GM18861 (cell line): Measurements from ENCODE around the gene GTPBP6.
"Not testable (repeated sequence)": the region's sequence is repeated elsewhere in the genome, so short reads cannot be mapped to it uniquely, and the experiment has no call there.

Source experiments
- ATAC-seq: cut with Tn5 transposase; IDR thresholded peaks from one replicate; pipeline ENCODE4 v1.9.1; 2021; ENCODE audit not compliant: unreplicated experiment

The GTPBP6 gene

GRCh38 chrX:336227-336626, 17.6 kb upstream of the GTPBP6 start:
- ATAC-seq: no peak

- ATAC-seq: no peak
These were observed 17.2 kb upstream of the GTPBP6 start for GRCh38 chrX:335758-336155.

DNA sequence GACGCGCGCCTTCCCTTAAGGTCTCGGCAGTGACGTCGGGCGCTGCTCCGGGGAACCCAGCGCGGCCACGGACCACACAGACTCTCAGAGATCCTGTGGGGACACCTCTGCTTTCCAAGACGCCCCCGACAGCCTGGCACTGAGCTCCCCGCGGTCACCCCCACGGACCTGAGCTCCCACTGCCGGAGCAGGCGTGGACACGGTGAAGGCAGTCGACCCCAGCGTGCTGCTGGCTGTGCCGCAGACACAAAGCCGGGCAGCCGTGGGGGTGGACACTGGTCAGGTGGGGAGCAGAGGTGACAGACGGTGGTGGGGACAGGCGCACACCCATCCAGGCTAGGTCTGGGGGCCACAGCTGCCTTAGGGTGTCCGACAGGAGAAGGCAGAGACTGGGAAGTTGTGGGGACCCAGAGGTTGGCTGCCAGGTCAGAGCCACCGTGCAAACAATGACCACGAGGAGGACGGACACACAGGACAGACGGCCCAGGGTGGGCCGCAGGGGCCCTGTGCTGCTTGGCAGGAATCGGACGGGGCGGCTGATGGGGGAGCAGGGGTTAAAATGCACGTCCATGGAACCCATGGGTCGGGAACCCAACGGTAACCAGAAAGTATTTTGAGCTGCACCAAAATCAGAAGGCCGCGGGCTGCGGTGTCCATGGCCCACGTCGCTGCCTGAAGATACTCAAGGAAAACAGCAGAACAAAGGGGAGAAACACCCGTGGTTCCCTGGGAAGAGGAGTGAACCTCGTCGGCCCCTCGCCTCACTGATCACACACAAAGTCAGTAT, 16.6 kb upstream of the GTPBP6 start:
- no peak for ATAC-seq

- no peak for ATAC-seq
These were observed 15.8 kb upstream of the GTPBP6 start for GRCh38 chrX:334331-334891.

GRCh38 chrX:333611-334311, 15.2 kb upstream of the GTPBP6 start:
- no peak for ATAC-seq

DNA sequence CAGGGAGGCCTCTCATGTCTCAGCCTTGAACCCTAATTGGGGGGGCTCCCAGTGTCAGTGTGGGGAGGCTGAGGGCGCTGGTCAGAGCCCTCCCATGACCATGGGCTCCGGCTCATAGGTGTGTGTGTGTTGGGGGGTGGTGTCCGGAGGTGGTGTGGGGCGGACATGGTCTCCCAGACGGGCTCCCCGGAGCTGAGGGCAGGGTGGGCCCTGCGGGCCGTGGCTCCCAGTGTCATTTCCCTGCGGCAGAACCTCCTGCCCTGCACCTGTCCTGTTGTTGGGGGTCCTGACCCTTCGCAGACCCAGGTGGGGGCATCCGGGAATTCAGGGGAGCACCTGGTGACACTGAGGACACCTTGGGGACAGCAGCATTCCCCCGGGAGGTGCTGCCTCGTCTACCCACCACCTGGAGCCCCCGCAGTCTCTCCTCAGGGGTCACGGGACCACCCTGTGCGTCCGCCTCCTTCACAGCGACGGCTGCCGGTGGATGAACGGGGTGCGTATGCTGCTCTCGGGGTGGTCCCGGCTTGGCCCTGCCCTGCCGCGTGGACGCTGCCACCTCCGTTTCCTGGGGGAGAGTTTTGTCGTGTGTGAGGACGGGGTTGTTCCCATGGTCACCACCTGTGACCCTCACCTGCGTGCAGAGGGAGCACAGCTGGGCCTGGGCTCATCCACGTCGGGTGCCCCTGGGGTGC, 14.5 kb upstream of the GTPBP6 start:
- ATAC-seq: no peak

DNA sequence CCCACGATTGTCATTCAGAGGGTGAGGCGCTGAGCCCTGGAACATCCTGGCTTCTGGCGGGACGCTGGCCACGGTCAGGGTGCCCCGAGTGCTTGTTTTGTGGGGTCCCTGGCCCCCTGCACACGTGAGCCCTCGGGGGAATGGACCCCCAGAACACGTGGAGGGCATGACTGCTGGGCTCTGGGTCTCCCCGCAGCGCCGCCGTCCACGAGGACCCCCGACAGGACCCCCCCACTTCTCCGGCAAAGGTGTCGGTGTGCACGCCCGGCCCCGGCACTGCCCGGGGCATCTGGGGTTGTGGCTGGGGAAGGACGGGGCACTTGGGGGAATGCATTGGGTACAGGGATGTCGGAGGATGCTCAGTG, 13.9 kb upstream of the GTPBP6 start:
- no peak for ATAC-seq

DNA sequence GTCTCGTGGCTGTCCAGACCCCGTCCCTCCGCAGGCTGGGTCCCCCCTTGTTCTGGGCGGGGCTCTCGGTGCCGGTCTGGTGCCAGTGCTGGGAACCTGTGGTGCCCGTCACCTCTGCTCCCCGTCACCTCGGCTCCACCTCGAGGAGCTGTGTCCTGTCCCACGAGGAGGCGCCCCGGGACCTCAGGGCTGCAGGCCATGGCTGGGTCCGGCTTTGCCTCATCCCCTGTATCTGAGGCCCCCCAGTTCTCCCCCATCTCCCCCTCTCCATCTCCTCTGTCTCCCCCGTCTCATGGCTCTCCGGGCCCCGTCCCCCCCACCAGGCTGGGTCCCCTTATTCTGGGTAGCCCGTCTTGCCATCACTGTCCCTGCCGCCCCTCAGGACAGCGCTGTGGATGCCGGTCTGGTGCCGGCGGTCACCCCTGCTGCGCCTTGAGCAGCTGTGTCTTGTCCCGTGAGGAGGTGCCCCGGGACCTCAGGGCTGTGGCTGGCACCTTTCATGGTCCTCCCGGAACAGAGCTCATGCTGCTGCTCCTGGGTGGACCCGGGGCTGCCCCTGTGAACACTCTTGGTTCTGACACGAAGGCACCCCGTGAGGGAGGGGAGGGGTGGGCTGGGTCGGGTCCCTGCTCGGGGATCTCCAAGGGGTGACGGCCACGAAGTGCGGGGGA, 13.4 kb upstream of the GTPBP6 start:
- no peak for ATAC-seq

GRCh38 chrX:331151-331824, 12.7 kb upstream of the GTPBP6 start:
- ATAC-seq: no peak

- no peak for ATAC-seq
These were observed 12.1 kb upstream of the GTPBP6 start for GRCh38 chrX:330726-331150.

GRCh38 chrX:330141-330725, 11.6 kb upstream of the GTPBP6 start:
- ATAC-seq: not testable (repeated sequence)

DNA sequence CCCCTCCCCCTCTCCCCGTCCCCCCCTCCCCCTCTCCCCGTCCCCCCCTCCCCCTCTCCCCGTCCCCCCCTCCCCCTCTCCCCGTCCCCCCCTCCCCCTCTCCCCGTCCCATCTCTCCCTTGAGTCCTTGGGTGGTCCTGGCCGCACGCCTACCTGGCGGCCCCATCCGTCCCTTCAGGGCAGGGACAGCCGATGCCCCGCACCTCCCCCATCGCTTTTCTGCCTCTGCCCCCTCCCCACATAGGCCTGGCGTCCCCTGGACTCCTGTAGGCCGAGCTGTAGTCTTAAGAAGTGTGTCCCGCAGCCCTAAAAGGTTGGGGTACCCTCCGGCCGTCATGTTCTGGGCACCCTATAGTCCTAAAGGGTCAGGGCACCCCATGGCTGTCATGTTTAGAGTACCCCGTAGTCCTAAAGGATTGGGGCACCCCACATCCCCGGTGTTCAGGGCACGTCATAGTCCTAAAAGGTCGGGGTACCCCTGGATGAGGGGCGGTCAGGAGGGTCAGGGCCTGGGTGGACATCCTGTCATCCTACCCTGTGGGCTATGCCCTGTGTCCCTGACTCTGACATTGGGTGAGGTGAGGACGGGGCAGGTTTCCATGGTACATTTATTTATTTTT, 10.8 kb upstream of the GTPBP6 start:
- no peak for ATAC-seq

DNA sequence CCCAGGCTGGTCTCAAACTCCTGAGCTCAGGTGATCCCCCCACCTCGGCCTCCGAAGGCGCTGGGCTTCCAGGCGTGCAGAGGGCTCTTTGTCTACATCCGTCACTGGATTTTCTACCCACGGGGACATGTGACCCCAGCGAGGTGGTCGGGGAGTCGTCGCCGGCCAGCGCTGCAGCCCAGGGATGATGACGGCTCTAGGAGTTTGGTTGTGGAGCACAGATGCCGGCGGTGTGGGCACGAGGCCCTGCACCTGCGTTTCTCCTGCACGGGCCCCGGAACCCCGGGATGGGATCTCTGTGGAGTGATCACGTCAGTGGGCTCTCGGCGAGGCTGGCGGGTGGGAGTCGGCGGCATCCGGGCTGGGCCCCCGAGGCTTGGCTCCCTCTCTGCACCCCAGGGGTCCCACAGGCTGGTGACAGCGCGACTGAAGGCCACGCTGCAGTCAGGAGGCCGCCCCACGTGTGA, 9.1 kb upstream of the GTPBP6 start:
- ATAC-seq: no peak

GRCh38 chrX:324664-325063, 6.1 kb upstream of the GTPBP6 start:
- not testable (repeated sequence) for ATAC-seq

DNA sequence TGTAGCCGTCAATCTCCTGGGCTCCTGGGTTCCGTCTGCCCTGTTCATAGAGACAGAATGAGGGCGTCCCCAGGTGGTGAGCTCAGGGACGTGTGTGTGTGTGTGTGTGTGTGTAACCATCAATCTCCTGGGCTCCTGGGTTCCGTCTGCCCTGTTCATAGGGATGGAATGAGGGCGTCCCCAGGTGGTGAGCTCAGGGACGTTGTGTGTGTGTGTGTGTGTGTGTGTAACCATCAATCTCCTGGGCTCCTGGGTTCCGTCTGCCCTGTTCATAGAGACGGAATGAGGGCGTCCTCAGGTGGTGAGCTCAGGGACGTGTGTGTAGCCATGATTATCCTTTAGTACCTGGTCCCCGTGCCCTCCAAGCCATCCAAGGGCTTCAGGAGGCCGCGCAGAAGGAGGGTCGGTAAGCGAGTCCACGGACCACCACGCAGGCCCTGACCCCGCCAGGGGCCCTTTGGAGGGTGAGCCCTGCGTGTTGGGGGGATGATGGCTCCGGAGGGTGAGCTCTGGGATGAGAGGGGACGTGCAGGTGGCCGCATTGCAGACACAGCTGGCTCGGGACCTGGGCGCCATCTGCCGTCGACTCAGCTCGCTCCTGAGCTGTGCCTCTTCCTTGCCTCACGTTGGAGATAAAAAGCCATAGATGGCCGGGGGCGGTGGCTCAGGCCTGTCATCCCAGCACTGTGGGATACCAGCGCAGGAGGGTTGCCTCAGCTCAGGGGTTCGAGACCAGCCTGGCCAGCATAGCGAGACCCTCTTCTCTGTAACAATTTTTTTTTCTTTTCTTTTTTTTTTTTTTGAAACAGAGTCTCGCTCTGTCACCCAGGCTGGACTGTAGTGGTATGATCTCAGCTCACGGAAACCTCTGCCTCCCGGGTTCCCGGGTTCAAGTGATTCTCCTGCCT, 5.4 kb upstream of the GTPBP6 start:
- no peak for ATAC-seq

- ATAC-seq: no peak
These were observed 1.7 kb upstream of the GTPBP6 start for GRCh38 chrX:320126-320783.

DNA sequence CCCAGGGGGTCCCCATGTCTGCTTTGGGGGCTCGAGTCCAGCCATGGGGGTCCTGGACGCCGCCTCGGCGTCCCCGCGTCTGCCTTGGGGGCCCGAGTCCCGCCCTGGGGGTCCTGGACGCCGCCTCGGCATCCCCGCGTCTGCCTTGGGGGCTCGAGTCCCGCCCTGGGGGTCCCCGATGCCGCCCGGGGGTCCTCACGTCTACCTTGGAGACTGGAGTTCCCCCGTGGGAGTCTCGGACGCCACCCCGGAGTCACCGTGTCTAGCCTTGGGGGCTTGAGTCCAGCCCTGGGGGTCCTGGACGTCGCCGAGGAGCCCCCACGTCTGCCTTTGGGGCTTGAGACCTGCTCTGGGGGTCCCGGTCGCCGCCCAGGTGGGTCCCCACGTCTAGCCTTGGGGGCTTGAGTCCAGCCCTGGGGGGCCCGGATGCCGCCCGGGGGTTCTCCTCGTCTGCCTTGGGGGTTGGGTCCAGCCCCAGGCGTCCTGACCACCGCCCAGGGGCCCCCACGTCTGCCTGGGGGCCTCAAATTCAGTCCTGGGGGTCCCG, 1.1 kb upstream of the GTPBP6 start:
- ATAC-seq: no peak
